ENCODE measurements around the gene TNS1. TPM values are rescaled to one million over a fixed set of nuclear protein-coding genes. Genes with fewer than 3 reads are reported as not detected.

TNS1 gene
- polyA plus RNA-seq, 1 of the 3 experiments (the other 2 are of a cell fraction), result 12.1 TPM

- TF ChIP-seq MAX (IDR thresholded peaks at IDR 0.05; ENCODE audit: low read depth), result 0 out of 2 replicates have a peak, but pooled peaks have one; percentile 25
- TF ChIP-seq FOXJ3 (CRISPR knock-in tag; IDR thresholded peaks at IDR 0.05), result no peak
- no peak for TF ChIP-seq NRF1 (IDR thresholded peaks at IDR 0.05; ENCODE audit: low read depth, low read length)
- no peak for TF ChIP-seq SIN3A (IDR thresholded peaks at IDR 0.05; ENCODE audit: borderline replicate concordance, low read depth, low read length)
- peak; percentile 62; the same call in 1 of the 2 replicates for TF ChIP-seq JUND (IDR thresholded peaks at IDR 0.05)
- TF ChIP-seq CTCF (IDR thresholded peaks at IDR 0.05), result no peak
- TF ChIP-seq MEF2A (IDR thresholded peaks at IDR 0.05; ENCODE audit: borderline replicate concordance, low read depth), result no peak
- TF ChIP-seq RAD21 (IDR thresholded peaks at IDR 0.05; ENCODE audit: low read length), result no peak
Observed at GRCh38 chr2:217996361-217996760, 6.4 kb downstream of the TNS1 start (continued).

GRCh38 chr2:217995731-217996231 lies 7.0 kb downstream of the TNS1 start:
- peak overlapping the region; percentile 88 for H3K4me2 ChIP-seq
- no peaks in the 10 kb centered on the region for H3K9me2 ChIP-seq
- no peak overlapping the region for H2AFZ ChIP-seq (ENCODE audit: low read depth)
- peak overlapping the region; percentile 32; the same call in 1 of the 2 replicates for H3K9ac ChIP-seq
- peak overlapping the region in 1 of 2 experiments; percentile 18; a peak in 1 of 4 replicates for H3K4me3 ChIP-seq (ENCODE audit: low read depth in 2 of 2, low read length in 1 of 2)
- H3K27ac ChIP-seq (ENCODE audit: low read depth in 2 of 2, low read length in 1 of 2), result peak overlapping the region; percentile 56 to 94
- peak; percentile 68 for DNase-seq
- H3F3A ChIP-seq (replicated peaks; ENCODE audit: insufficient read depth), result peaks cover 38% of the 10 kb centered on the region
- H3K79me2 ChIP-seq (ENCODE audit: insufficient read depth), result peaks cover 95% of the 10 kb centered on the region
- no peaks in the 10 kb centered on the region for H3K27me3 ChIP-seq (ENCODE audit: insufficient read depth)
- no peaks in the 10 kb centered on the region for H3K9me3 ChIP-seq
- ChIA-PET CTCF (interaction anchor here (0.7 to 30.4 kb wide), 9 partner anchors 7 to 202 kb away, joined by 3 to 666 read pairs (median 11); no protein-coding TSS in a partner anchor), POLR2A (interaction anchor here (0.7 to 0.8 kb wide), 2 partner anchors 108 to 234 kb away, joined by 3 to 4 read pairs; no protein-coding TSS in a partner anchor)
- peaks cover 59% of the 10 kb centered on the region for H4K20me1 ChIP-seq (ENCODE audit: insufficient read depth)
- TF ChIP-seq MAX (IDR thresholded peaks at IDR 0.05; ENCODE audit: low read depth), result no peak
- no peak for TF ChIP-seq FOSL2 (IDR thresholded peaks at IDR 0.05; ENCODE audit: borderline replicate concordance, low read depth)
- no peak for TF ChIP-seq EP300 (IDR thresholded peaks at IDR 0.05; ENCODE audit: borderline replicate concordance in 1 of 2, low read depth in 1 of 2, low read length in 1 of 2)
- no peak for TF ChIP-seq USF2 (IDR thresholded peaks at IDR 0.05; ENCODE audit: borderline replicate concordance, low read depth, low read length)
- TF ChIP-seq MXI1 (IDR thresholded peaks at IDR 0.05; ENCODE audit: low read depth, low read length), result 0 out of 2 replicates have a peak, but pooled peaks have one; percentile 24
- TF ChIP-seq FOXJ3 (CRISPR knock-in tag; IDR thresholded peaks at IDR 0.05), result no peak
- no peak for TF ChIP-seq IRF3 (IDR thresholded peaks at IDR 0.05; ENCODE audit: low read depth, low read length)
- TF ChIP-seq YY1 (IDR thresholded peaks at IDR 0.05; ENCODE audit: low read depth), result no peak
- no peak for TF ChIP-seq CTCF (IDR thresholded peaks at IDR 0.05)
- H3K4me1 ChIP-seq (ENCODE audit: control insufficient read depth in 1 of 2, insufficient read depth in 2 of 2, low read depth in 1 of 2, low read length in 1 of 2), result peaks cover 37 to 60% of the 10 kb centered on the region in 2 experiments; a peak in 3 of 4 replicates
- peaks cover 5 to 15% of the 10 kb centered on the region in 2 experiments for H3K36me3 ChIP-seq (replicated peaks in 1 of 2; ENCODE audit: control insufficient read depth in 1 of 2, insufficient read depth in 2 of 2, low read length in 1 of 2)
- WGBS (ENCODE audit: low lambda C conversion rate), result 20% methylated on average over 8 of the region's 8 CpGs
